DMS 273 (cell line): ENCODE results near the gene EIPR1.

Experiments used
- DNase-seq: peaks from one replicate; lab custom pipeline; 2025; ENCODE audit not compliant: unreplicated experiment; lab: John Stamatoyannopoulos, UW

Gene EIPR1

GRCh38 chr2:3160751-3161330 lies 216.8 kb downstream of the EIPR1 start:
- DNase-seq, result no peak

GRCh38 chr2:3159782-3160545 lies 217.7 kb downstream of the EIPR1 start:
- DNase-seq, result no peak

- DNase-seq, result no peak
Observed at GRCh38 chr2:3154700-3155099, 222.9 kb downstream of the EIPR1 start.

GRCh38 chr2:3154146-3154545 lies 223.5 kb downstream of the EIPR1 start:
- DNase-seq, result no peak

- DNase-seq, result peak; percentile 22
Observed at GRCh38 chr2:3151153-3151918, 226.3 kb downstream of the EIPR1 start.

- no peak for DNase-seq
Observed at GRCh38 chr2:3149441-3150217, 228.0 kb downstream of the EIPR1 start.

- DNase-seq, result no peak
Observed at GRCh38 chr2:3148716-3149115, 228.9 kb downstream of the EIPR1 start.

- DNase-seq, result no peak
Observed at GRCh38 chr2:3147651-3148530, 229.7 kb downstream of the EIPR1 start.

GRCh38 chr2:3146772-3147650 lies 230.6 kb downstream of the EIPR1 start:
- no peak for DNase-seq

GRCh38 chr2:3146175-3146574 lies 231.4 kb downstream of the EIPR1 start:
- no peak for DNase-seq

- DNase-seq, result no peak
Observed at GRCh38 chr2:3145471-3146021, 232.1 kb downstream of the EIPR1 start.

GRCh38 chr2:3144856-3145255 lies 232.8 kb downstream of the EIPR1 start:
- DNase-seq, result no peak

GRCh38 chr2:3143602-3144001 lies 234.0 kb downstream of the EIPR1 start:
- no peak for DNase-seq

- DNase-seq, result no peak
Observed at GRCh38 chr2:3142961-3143571, 234.6 kb downstream of the EIPR1 start.

GRCh38 chr2:3142210-3142609 lies 235.4 kb downstream of the EIPR1 start:
- DNase-seq, result no peak

GRCh38 chr2:3141696-3142095 lies 235.9 kb downstream of the EIPR1 start:
- no peak for DNase-seq

- no peak for DNase-seq
Observed at GRCh38 chr2:3139906-3140305, 237.7 kb downstream of the EIPR1 start.
